Measurements from ENCODE around the gene TRIM44.
"Not testable (repeated sequence)": the region's sequence is repeated elsewhere in the genome, so short reads cannot be mapped to it uniquely, and the experiment has no call there.

TRIM44 gene

DNA sequence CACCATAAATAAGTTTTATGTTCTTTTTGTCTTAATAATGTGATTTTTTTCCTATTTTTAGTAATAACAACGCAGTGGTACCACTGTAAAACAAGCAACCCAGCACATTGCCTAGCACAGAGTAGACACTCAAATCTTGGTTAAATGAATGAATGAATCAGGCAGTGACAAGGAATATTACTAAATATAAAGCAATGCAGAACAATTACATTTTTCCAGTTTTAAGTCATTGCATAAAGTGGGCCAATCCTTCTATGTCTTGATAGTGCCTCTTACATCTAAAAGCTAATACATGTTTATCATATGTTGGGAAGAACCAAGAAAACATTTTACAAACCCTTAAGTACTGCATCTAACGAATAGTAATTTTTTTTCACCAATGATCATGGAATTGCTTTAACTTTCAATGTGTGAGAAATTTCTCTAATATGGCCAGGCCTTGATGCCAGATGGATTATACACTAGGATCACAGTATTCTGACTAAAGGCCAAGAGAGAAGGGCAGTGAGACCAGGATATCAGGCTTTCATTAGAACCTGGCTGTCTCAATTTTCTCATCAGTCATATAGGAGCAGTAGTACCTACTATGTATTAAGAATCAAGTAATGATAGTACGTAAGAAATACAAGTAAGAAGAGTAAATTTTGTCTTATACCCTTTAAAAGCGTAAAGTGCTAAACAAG is 88.5 kb downstream of the TRIM44 start:
- no peak for DNase-seq (ENCODE audit: low read depth, low spot score)

DNA sequence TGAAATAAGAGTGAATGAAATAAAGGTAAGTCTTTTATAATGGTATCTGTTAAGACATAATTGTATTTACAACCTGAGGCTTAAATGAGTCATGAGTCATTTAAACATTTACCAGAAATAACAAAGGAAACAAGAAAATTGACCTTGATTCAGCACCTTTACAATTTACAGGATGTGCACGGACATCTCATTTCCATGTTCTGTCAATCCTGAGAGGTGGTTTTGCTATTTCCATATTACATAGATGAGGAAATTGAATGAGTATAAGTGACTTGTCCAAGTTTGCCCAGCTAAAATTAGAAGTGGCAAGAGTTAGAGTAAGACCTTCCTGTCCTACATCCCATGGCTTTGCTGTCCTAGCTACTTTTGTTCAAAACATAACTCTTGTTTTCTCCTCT is 89.1 kb downstream of the TRIM44 start:
- DNase-seq (ENCODE audit: low read depth, low spot score): no peak

DNA sequence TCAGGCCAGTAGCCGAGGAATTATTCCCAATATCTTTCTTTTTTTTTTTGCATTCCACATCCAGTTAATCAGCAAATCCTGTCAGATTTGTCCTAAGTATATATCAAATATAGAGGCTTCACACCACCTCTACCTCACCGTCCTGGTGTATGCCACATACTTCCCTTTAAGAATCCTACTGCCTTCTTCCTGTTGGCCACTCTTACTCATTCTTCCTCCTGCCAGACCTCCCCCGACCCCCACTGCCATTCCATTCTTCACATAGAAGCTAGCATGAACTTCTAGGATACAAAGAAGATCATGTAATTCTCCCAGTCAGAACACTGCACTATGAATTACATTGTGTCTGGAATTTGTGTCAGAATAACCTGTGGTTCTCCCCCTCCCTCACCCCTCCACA is 89.5 kb downstream of the TRIM44 start:
- DNase-seq (ENCODE audit: low read depth, low spot score): no peak

DNA sequence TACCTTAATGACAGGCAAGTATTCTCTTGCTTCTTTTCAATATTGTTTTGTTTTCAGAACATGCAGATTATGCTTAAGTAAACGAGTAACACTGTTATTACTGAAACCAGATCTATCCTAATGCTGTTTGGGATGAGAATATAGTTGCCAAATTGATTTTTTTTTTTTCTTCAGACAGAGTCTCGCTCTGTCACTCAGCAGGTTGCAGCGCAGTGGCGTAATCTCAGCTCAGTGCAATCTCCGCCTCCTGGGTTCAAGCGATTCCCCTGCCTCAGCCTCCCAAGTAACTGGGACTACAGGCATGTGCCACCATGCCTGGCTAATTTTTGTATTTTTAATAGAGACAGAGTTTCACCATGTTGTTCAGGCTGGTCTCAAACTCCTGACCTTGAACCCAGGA is 91.0 kb downstream of the TRIM44 start:
- not testable (repeated sequence) for DNase-seq (ENCODE audit: low read depth, low spot score)

DNA sequence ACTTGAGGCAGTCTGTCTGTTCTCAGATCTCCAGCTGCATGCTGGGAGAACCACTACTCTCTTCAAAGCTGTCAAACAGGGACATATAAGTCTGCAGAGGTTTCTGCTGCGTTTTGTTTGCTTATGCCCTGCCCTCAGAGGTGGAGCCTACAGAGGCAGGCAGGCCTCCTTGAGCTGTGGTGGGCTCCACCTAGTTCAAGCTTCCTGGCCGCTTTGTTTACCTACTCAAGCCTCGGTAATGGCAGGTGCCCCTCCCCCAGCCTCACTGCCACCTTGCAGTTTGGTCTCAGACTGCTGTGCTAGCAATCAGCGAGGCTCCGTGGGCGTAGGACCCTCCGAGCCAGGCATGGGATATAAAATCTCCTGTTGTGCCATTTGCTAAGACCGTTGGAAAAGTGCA is 97.4 kb downstream of the TRIM44 start:
- DNase-seq (ENCODE audit: low read depth, low spot score): not testable (repeated sequence)

DNA sequence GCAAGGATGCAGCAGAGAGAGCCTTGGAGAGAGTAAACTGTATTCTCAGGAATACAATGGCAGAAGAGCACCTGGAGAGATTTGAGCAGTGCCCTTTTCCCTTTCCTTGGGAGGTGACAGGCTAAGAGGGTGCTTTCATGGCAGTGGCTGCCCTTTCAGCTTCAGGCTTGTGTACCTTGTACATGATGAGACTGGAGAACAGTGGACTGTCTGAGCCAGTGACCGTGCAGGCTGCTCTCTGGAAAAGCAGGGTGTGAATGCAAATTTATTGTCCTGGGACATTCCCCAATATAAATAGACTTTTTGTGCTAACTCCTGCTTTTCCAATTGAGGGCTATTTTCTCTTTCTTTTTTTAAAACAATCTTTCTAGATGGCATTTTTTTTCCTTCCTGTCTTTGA is 99.3 kb downstream of the TRIM44 start:
- DNase-seq (ENCODE audit: low read depth, low spot score): no peak

DNA sequence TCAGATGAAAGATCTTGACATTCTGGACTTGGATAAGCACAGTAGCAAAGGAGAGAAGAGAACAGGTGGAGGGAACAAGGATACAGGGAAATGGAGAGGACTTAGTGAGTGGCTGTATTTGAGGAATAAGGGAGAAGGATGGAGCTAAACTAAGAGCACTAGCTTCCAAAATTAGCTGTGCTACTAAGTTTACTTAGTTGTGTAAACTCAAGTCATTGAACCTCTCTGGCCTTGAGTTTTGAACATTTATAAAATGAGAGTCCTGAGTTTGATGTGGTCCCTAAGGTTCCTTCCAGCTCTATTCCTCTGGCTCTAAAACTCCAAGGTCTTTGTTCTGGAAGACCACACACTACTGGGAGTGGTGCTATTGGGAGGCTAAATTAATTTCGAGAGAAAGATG is 100.7 kb downstream of the TRIM44 start:
- DNase-seq (ENCODE audit: low read depth, low spot score): no peak

DNA sequence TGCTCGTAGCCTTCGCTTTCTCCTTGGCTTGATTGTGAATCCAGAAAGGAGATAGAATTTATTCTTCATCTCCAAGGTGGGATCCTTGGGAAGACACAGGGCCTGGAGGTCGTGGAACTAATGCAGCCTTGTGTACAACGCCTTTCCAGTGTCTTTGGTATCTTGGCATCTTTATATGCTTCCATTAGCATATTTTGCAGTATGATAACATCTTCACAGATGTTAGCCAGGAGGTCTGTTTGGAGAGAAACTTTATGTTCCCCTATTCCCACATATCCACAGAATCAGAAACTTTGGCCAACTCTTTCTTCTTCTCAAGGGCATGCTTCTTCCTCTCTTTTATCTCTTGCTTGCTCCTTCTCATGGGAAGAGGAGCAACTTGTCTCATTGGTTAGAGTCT is 101.2 kb downstream of the TRIM44 start:
- DNase-seq (ENCODE audit: low read depth, low spot score): no peak

DNA sequence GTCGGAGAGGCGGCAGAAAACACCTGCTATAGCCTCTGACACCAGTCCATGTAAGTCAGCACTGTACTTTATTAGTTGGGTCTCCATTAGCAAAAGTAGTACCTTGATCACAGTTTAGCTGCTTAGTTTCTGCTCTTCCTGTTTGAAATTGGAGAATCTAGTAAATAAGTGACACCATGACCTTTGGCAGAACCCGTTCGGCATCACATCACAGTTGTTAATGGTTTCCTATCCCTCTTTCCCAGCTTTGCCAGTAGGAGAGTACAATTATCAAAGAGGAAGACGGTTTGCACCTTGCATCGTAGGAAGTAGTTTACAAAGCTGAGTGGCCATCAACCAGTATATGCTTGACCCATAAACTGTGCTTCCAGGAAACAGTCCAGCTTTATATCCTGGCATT is 101.8 kb downstream of the TRIM44 start:
- DNase-seq (ENCODE audit: low read depth, low spot score): no peak

DNA sequence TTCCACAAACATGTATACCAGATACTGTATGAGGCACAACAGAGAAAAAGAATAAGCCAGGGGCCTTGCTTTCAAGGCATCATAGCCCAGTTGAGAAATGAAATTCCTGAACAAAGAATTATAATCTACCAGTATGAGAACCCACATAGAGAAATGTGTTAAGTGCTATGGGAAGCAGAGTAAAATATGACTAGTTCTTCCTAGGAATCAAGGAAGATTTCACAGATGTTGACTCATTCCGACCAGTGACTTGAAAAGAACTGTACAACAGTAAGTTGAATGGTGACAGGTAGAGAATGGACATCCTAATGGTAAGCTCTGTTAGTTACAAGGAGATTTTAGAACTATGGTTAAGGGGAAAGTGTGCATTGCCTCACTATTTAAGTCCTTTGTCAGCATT is 102.6 kb downstream of the TRIM44 start:
- DNase-seq (ENCODE audit: low read depth, low spot score): no peak

DNA sequence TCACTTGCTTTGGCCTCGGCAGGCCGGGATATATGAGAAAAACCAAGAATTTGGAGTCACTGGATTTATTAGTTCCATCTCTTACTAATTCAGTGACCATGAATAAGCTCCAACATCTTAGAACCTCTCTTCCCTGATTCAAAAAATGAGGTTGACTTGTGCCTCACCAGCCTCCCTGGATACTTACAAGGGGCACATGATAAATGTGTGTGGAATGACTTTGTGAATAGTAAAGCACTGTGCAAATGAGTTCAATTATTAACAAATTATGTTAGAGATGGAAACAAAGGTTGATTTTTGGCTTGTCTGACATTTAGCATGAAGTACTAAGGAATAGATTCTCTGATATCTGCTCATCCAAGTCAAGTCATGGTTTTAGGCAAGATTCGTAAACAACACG is 104.1 kb downstream of the TRIM44 start:
- no peak for DNase-seq (ENCODE audit: low read depth, low spot score)

DNA sequence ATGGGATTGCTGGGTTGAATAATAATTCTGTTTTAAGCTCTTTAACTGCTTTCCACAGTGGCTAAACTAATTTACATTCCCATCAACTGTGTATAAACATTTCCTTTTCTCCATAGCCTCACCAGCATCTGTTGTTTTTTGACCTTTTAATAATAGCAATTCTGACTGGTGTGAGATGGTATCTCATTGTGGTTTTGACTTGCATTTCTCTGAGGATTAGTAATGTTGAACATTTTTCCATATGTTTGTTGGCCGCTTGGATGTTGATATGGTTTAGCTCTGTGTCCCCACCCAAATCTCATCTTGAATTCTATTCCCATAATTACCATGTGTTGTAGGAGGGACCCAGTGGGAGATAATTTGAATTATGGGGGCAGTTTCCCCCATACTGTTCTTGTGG is 107.8 kb downstream of the TRIM44 start:
- not testable (repeated sequence) for DNase-seq (ENCODE audit: low read depth, low spot score)

DNA sequence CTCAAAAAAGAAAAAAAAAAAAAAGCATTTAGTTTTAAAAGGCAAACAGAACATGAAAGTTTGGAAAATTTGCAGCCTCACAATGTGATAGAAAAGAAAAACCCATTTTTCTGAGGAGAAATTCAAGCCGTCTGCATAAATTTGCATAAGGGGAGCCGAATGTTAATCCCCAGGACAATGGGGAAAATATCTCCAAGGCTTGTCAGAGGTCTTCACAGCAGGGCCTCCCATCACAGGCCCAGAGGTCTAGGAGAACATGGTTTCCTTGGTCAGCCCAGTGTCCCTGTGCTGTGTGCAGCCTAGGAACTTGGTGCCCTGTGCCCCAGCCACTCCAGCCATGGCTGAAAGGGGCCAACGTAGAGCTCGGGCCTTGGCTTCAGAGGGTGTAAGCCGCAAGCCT is 109.1 kb downstream of the TRIM44 start:
- DNase-seq (ENCODE audit: low read depth, low spot score): no peak

DNA sequence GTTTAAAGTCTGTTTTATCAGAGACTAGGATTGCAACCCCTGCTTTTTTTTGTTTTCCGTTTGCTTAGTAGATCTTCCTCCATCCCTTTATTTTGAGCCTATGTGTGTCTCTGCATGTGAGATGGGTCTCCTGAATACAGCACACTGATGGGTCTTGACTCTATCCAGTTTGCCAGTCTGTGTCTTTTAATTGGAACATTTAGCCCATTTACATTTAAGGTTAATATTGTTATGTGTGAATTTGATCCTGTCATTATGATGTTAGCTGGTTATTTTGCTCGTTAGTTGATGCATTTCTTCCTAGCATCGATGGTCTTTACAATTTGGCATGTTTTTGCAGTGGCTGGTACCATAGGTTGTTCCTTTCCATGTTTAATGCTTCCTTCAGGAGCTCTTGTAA is 114.7 kb downstream of the TRIM44 start:
- DNase-seq (ENCODE audit: low read depth, low spot score): not testable (repeated sequence)

DNA sequence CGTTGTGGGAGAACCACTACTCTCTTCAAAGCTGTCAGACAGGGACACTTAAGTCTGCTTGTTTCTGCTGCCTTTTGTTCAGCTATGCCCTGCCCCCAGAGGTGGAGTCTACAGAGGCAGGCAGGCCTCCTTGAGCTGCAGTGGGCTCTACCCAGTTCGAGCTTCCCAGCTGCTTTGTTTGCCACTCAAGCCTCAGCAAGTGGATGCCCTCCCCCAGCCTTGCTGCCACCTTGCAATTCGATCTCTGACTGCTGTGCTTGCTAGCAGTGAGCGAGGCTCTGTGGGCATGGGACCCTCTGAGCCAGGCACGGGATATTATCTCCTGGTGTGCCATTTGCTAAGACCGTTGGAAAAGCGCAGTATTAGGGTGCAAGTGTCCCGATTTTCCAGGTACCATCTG is 116.4 kb downstream of the TRIM44 start:
- not testable (repeated sequence) for DNase-seq (ENCODE audit: low read depth, low spot score)

DNA sequence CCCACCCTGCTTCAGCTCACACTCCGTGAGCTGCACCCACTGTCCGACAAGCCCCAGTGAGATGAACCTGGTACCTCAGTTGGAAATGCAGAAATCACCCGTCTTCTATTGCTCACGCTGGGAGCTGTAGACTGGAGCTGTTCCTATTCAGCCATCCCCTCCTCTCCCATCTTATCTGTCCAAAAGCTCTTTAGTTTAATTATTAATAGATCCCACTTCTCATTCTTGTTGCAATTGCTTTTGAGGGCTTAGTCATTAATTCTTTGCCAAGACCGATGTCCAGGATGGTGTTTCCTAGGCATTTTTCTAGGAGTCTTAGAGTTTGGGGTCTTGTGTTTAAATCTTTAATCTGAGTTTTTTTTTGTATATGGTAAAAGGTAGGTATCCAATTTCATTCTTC is 116.8 kb downstream of the TRIM44 start:
- DNase-seq (ENCODE audit: low read depth, low spot score): no peak

DNA sequence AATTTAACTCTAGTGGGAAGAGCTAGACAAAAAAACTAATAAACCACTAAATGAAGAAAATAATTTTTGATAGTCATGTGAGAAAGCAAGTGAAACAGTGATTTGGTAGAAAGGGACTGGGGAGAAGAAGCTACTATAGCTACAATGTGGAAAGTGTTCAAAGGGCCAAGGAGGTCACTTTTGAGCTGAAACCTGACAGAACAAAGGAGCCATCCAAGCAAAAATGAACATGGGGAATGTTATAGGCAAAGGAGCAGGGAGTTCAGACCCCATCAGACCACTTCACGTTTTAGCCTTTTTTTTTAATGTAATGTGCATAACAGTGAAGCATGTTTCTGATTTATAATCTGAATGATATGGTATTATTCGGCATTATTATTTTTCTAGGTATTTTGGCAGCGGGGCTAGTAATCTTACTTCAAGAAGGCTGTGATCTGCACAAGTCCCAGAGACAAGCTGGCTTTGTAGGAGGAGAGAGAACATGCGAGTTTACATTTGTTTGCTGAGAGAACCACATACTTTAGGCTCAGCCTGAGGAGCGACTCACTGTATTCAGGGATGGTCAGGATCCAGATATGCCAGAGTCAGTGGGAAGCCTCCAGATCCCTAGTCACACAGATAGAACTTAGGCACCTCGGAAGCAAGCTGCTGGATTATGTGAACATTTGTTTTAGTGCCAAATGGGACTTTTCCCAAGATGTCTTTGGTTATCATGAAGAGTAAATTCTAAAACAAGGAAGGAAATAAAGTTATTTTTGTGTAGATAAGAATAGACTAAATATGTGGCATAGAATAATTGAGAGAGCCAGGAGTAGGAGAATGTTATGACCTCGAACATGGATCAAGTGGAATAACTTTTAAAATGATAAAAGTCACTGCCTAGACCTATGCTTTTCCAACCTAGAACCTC is 118.6 kb downstream of the TRIM44 start:
- DNase-seq (ENCODE audit: low read depth, low spot score): no peak

DNA sequence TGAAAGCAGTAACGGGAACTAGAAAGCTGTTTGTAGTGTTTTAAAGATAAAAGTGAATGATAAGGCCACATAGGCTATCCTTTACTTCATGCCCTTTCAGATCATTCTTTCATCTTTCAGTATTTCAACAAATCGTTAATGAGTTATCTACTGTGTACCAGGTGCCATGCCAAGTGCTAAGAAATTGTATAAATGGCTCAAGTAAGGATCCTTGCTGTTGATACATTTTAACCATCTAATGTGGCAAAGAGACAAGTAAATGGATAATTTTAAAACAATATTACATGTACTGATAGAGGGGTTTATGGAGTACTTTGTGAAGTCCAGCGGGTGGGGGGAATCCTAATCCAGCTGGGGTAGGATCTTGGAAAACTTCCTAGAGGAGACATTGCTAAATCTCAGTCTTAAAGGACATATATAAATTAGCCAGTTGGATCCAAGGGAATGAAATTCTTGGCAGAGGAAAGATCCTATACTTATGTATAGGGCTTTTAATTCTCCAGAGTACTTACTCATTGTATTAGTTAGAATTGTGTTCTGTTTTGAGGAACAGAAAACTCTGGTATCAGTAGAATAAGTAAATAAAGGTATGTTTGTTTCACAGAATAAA is 119.4 kb downstream of the TRIM44 start:
- no peak for DNase-seq (ENCODE audit: low read depth, low spot score)

DNA sequence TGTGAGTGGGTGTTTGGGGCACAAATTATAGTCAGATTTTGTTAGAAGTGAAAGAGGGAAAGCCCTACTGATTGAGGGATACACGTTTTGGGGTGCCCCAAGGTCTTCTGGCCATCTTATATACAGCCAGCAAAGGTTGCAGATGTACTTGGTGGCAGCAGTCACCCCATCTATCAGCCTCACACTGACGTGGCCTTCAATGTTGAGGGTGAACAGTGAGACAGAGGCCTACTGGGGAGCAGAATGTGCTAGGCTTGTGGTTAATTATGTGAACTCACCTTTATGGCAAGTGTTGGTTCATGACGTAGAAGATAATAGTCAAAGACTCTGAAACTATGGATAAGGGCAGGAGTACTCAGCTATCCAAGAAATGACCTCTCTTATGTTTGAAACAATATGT is 121.2 kb downstream of the TRIM44 start:
- no peak for DNase-seq (ENCODE audit: low read depth, low spot score)

DNA sequence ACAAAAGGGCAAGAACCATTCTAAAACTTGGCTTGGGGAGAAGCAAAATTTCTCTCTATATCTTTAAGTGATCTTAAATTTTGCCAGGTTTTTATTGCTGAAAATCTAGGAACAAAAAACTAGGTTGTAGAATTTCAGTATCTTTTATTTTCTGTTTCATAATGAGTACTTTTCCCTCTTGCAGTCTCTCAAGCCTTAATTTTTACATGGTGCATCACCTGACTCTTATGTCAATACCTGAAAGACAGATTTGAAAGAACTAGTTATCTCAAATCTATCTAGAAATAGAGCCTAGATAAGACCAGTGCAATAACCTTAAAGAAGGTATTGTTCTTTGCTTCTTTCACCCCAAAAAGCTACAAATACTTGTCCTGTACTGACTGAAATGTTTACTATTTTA is 122.1 kb downstream of the TRIM44 start:
- DNase-seq (ENCODE audit: low read depth, low spot score): no peak

DNA sequence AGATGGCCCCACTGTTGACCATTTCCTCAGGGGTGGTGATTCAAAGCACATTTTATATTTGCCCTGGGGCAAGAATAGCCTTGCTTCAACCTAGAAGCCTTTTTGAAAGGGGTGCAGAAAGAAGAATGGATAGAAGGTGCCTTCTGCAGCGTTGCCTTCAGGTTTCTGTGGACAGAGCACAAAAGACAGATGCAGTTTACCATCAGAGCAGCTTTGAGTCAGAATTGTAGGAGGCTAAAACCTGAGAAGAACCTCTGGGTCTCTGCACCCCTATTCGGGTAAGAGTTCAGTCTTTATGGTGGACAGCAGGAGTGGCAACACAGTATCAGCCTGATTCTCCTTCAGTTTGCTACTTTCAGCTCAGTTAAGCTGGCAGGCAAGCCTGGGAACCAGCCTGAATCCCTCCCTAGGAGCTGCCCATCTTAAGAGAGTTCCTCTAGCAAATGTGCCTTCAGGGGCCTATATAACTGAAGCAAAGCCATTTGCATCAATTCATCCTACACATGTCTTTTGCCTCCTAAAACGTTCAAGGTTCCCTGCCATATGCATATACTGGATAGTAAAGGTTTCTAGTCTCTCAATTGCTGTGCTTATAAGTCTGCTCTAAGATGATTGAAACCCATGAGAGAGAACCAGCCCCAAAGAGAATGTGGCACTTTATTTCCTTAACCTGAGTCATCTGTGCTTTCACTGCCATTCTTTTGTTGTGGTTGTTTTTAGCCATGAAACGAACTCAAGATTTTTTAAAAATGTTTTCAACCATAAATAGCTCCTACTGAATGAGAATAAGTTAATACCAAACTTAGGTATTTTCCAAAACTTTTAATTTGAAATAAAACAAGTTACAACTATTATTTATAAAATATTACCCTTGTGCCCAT is 123.0 kb downstream of the TRIM44 start:
- no peak for DNase-seq (ENCODE audit: low read depth, low spot score)

DNA sequence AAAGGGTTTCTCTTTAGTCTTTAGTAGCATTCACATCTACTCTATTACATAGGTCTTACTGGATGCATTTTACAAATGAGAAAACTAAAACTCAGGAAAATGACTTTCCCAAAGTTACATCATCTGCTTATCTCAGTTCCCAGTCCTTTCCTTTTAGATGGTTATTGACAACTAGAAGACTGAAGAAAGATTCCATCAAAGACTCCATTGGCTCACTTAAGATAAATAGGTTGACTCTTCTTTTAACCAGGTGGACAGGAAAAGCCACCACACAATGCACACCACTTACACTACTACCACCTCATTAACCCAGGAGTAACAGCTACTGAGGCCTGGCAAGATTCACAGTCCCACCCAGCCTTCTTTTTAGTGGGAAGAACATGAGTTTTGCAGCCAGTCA is 123.6 kb downstream of the TRIM44 start:
- no peak for DNase-seq (ENCODE audit: low read depth, low spot score)
